HG03045 (cell line): ENCODE measurements around the gene PCSK5.

ENCODE experiments used
- ATAC-seq: cut with Tn5 transposase; IDR thresholded peaks from one replicate; pipeline ENCODE4 v1.9.1; 2021; ENCODE audit warnings: mild to moderate bottlenecking, moderate library complexity; ENCODE audit not compliant: unreplicated experiment

Gene PCSK5

GRCh38 chr9:76221423-76221822 is 330.9 kb downstream of the PCSK5 start:
- ATAC-seq = no peak

GRCh38 chr9:76223749-76224340 is 333.4 kb downstream of the PCSK5 start:
- no peak for ATAC-seq

GRCh38 chr9:76227156-76227555 is 336.7 kb downstream of the PCSK5 start:
- no peak for ATAC-seq

GRCh38 chr9:76231001-76231400 is 340.5 kb downstream of the PCSK5 start:
- no peak for ATAC-seq

DNA sequence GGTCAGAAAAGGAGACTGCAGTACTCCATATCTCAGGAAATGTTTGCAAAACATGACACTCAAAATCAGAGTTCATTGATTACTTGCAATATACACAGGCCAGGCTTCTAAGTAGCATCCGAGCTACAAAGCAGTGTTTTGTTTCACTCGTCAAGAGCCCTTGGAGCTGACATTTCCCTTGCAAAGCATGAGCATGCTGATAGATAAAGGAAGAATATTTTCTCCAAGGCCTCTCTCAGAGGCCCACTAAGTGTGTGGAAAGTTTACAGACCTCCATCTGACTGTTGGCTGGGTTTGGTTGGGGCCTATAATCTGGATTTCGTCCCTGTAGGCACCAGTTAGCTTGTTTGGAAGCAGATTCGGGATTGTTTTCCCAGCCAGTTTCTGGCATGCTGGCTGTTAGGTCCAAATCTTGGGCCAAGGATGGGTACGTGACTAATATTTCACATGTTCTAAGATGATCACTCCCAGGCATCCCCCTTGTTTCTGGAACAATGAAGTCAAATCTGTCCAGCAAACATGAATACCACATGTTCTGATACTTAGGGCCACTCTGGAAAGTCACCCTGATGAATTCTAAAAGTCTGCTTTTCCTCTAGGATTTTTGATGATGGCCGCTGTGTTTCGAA is 342.5 kb downstream of the PCSK5 start:
- ATAC-seq = no peak

GRCh38 chr9:76240578-76240977 is 350.1 kb downstream of the PCSK5 start:
- no peak for ATAC-seq

DNA sequence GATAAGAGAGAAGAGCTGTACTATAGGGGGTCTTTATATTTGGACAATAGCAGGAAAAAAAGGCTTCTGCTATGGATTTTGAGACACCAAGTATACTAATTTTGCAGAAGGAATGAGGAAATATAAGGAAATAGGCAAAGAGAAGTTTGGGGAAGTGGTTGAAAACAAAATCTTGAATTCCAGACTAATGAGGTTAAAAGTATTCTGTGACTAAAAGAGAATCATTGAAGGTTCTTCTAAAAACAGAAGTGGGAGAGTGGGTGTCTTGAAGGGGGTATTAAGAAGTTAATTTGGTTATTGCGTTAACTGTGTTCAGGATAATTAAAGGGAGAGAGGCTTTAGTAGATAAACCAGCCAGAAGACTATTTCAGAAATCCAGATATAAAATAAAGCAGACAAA is 355.0 kb downstream of the PCSK5 start:
- no peak for ATAC-seq

GRCh38 chr9:76246680-76247079 is 356.2 kb downstream of the PCSK5 start:
- no peak for ATAC-seq

DNA sequence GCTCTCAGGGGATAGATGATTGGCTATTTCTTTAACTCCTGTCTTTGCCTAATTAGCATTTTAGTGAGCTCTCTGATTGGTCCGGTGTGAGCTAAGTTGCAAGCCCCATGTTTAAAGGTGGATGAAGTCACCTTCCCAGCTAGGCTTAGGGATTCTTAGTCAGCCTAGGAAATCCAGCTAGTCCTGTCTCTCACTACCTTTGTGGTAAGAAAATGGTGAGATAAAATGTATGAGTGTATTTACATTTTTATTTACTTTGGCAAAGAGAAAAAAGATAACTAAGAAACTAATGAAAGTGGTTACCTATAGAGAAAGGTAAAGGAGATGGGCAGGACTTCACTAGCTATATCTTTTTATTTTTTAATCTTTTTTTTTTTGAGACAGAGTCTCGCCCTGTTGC is 357.0 kb downstream of the PCSK5 start:
- ATAC-seq = no peak

DNA sequence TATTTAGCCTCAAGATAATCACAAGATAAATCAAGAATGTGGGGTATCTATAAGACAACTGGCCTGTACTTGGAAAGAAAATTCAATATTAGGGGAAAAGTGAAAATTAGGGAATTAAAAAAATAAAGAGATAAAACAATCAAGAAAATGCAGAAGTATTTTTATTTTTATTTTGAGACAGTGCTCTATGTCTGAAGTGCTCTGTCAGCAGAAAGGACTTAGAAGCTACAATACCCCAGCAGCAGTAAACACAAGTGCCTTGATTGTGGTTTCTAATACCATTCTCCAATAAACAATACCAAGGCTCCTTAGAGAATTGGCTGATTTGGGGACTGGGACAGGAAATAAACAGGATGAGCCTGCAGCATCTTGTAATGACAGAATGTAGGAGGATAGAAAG is 358.8 kb downstream of the PCSK5 start:
- ATAC-seq = no peak

- ATAC-seq = no peak
These were observed 365.4 kb downstream of the PCSK5 start for GRCh38 chr9:76255781-76256455.

GRCh38 chr9:76257311-76257710 is 366.8 kb downstream of the PCSK5 start:
- no peak for ATAC-seq

DNA sequence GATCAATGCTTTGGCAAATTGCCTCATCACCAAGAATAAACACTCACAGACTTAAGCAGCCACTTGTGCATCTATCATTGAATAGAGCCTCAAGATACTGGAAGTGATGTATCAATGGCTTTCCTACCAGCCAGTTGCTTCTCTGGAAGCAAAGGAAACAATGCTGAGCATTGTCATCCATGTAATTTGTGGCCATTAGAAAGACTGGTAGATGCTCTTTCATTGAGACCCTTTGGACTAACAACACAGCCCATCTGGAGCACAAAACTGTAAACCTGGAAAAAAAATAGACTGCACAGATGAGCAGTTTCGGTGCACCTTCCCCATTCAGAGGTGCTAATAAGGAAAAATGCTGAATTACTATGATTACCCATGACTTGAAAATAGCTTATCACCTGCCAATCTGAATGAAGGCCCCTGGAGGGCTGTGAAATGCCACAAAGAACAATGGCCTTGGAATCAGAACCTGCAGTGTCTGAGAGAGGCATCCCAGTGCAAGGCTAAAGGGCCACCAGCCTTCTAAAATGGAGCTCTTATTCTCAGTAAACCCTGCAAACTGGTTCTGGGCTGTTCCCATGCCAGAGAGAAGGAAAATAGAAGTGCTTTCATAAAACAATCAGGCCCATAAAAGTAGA is 376.3 kb downstream of the PCSK5 start:
- no peak for ATAC-seq

DNA sequence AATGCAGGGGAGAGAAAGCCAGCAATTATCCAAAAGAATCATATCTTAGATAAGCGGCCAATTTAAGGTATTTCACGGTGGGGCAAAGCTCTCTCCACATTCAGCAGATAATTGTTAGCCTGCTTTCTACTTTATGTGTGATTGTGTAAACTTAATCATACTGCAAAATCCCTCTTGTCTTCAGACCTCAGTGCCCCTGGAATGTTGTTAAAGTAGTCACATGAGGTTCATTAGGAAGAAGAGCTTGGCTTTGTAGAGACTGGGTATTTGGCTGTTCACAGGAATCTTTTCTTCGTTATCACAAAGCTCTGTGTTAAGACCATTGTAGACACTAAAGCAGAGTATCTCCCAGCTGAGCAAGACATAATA is 376.8 kb downstream of the PCSK5 start:
- ATAC-seq = no peak

DNA sequence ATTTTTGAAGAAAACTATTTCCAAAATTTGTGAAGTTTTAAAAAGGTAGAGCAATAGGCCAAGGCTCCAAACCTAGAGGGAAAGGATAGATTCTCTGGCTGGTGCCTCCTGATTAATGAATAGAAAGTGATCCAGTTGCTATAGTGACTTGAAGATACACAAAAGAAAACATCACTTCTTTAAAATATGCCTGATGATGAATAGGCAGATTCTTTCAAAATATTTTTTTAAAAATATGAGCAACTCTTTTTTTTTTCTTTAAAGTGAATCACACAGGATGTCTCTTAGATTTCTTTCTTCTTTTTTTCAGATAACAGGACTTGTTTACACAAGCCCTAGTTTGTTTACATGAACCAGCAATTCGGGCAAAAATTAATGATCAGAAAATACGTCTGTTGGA is 379.3 kb downstream of the PCSK5 start:
- no peak for ATAC-seq

DNA sequence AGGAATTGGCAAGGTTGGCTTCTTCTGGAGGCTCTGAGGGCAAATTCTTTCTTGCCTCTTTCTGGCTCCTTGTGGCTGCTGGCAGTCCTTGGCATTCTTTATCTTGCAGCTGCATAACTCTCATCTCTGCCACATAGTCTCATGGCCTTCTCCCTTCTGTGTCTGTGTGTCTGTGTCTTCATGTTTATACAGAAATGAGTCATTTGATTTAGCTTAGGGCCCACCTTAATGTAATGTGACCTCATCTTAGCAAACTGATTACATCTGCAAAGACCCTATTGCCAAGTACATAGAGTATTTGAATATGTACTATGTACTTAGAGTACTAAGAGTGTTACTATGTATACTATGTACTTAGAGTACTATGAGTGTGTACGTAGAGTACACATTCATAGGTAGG is 381.3 kb downstream of the PCSK5 start:
- ATAC-seq = no peak

- no peak for ATAC-seq
These were observed 398.6 kb downstream of the PCSK5 start for GRCh38 chr9:76289042-76289441.

DNA sequence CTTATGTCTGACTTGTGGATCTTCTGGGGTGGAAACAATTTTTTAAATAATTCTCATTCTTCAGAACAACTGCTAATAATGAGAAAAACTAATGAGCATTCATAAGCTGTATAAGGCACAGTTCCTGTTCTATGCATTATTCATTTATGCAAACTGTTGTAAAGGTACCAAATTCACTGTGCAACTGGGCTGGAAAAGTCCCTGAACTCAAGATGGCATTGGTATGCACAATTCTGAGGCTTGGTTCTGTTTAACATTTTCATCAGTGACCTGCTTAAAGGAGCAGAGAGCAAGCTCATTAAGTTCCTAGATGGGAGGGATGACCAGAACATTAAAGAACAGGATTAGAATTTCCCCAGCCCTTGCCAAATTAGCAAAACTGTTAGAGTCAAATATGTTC is 399.2 kb downstream of the PCSK5 start:
- ATAC-seq = no peak

DNA sequence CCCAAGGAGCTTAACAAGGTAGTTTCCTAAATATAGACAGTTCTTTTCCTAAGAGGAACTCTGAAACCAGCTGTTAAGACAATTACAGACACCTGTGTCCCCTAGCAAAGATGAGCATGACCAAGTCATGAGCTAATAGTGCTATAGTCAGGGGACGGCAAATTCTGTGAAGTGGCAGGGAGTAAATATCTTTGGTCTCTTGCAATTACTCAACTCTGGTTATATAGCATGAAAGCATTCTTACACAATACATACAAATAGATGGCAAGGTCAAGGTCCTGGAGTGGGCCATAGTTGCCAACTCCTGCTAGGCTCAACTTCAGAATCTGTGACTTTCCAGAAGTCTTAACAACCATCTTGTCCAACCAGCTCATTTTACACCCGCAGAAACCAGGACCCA is 400.1 kb downstream of the PCSK5 start:
- ATAC-seq = no peak

- no peak for ATAC-seq
These were observed 401.8 kb downstream of the PCSK5 start for GRCh38 chr9:76292246-76292645.

- no peak for ATAC-seq
These were observed 402.2 kb downstream of the PCSK5 start for GRCh38 chr9:76292658-76293057.

GRCh38 chr9:76294301-76294700 is 403.8 kb downstream of the PCSK5 start:
- ATAC-seq = no peak
